ENCODE results near the gene ADIPOQ.
"Not testable (repeated sequence)": the region's sequence is repeated elsewhere in the genome, so short reads cannot be mapped to it uniquely, and the experiment has no call there.

ADIPOQ gene

DNA sequence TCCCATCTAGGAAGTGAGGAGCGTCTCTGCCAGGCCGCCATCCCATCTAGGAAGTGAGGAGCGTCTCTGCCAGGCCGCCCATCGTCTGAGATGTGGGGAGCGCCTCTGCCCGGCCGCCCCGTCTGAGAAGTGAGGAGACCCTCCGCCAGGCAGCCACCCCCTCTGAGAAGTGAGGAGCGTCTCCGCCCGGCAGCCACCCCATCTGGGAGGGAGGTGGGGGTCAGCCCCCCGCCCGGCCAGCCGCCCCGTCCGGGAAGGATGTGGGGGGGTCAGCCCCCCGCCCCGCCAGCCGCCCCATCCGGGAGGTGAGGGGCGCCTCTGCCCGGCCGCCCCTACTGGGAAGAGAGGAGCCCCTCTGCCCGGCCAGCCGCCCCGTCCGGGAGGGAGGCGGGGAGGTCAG is 31.3 kb downstream of the ADIPOQ start:
- DNase-seq: not testable (repeated sequence)

DNA sequence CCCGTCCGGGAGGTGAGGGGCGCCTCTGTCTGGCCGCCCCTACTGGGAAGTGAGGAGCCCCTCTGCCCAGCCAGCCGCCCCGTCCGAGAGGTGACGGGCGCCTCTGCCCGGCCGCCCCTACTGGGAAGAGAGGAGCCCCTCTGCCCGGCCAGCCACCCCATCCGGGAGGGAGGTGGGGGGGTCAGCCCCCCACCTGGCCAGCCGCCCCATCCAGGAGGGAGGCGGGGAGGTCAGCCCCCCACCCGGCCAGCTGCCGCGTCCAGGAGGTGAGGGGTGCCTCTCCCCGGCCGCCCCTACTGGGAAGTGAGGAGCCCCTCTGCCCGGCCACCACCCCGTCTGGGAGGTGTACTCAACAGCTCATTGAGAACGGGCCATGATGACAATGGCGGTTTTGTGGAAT is 31.7 kb downstream of the ADIPOQ start:
- not testable (repeated sequence) for DNase-seq

DNA sequence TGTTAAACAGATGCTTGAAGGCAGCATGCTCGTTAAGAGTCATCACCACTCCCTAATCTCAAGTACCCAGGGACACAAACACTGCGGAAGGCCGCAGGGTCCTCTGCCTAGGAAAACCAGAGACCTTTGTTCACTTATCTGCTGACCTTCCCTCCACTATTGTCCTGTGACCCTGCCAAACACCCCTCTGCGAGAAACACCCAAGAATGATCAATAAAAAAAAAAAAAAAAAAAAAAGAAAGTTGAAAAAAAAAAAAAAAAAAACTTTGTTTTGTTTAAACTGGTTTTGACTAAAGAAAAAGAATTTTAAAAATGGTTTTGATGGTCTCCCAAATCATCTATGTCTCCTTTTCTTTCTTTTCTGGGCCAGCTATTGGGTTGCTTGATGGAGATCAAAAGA is 32.3 kb downstream of the ADIPOQ start:
- not testable (repeated sequence) for DNase-seq

DNA sequence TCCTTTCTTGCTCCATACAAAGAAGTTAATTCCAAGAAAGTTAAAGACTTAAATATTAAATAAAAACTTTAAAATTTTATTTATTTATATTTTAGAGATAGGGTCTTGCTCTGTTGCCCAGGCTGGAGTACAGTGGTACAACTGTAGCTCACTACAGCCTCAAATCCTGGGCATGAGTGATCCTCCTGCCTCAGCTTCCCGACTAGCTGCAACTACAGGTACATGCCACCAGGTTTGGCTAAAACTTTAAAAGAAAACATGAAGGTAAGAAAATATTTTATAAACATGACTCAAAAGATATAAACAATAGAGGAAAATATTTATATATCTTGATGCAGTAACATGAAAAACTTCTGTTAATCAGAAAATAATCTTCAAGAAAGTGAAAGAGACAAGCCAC is 33.2 kb downstream of the ADIPOQ start:
- DNase-seq: no peak

DNA sequence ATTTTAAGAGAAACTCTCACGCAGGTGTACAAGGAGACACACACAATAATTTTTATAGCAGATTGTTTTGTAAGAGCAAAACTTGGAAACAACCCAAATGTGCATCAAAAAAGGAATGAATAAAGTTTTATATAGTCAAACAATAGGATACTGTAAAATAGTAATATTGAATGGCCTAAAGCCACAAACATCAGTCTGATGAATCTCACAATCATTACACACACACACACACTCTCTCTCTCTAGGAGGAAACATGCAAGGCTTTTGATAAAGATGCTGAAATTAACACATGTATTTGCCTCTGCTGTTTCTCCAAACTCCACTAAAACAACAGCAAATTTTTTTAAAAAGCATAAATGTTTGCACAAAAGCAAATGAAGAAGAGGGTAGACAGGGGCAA is 37.3 kb downstream of the ADIPOQ start:
- no peak for DNase-seq

DNA sequence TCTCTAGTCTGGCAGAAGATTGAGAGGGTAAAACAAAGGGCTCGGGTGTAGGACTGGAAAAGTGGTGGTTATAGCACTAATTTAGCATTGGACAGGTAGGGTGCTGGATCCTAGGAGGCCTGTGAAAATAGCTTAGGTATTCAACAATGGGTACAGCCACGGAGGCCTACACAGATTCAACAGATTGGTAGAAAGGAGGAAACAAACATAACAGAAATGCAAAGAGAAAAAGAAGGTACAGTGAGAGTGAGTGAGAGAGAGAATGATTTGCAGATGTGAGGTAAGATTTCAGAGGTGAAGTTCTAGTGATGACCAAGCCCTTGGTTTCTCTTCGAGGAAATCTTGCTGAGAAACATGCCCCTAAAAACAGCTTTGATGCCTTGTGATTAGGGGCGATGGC is 37.9 kb downstream of the ADIPOQ start:
- no peak for DNase-seq

DNA sequence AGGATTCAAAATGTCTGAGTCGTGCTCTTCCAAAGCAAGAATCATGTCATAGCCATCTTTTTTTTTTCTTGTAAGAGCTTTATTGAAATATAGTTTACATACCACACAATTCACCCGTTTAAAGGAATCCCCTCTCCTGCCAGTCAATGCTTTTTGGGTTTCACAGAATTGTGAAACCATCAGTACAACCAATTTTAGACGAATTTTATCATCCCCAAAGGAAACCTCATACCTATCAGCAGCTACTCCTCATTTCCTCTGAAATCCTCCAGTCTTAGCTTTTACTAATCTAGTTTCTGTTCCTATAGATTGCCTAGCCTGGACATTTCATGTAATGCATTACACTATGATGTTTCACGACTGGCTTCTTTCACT is 39.6 kb downstream of the ADIPOQ start:
- DNase-seq: no peak

DNA sequence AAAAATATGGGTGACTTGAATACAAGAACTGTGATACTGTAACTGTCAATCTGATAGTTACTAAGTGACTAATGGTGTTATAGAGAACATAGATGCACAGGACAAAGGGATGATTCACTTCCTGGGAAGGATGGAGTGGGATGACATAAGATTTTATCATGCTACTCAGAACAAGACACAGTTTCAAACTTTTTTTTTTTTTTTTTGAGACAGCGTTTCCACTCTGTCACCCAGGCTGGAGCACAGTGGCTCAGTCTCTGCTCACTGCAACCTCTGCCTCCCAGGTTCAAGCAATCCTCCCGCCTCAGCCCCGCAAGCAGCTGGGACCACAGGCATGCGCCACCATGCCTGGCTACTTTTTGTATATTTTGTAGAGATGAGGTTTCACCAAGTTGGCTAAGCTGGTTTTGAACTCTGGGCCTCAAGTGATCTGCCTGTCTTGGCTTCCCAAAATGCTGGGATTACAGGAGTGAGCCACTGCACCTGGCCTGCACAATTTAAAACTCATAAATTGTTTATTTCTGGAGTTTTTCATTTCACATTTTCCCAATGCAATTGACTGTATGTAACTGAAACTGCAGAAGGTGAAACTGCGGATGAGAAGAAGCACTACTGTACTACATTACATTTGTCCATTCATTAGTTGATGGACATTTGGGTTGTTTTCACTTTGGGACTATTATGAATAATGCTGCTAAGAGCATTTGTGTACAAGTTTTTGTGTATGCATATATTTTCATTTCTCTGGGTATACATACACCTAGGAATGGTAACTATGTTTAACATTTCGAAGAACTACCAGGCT is 40.6 kb downstream of the ADIPOQ start:
- DNase-seq: no peak

DNA sequence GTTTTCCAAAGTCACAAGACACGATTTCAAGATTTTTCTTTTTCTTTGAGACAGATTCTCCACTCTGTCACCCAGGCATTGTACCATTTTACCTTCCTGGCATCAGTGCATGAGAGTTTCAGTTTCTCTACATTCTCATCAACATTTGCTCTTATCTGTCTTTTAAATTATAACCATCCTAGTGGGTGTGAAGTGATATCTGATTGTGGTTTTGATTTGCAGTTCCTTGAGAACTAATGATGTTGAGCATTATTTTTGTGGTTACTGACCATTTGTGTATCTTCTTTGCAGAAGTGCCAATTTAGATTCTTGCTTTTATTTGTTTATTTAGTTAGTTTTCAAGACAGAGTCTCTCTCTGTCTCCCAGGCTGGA is 41.2 kb downstream of the ADIPOQ start:
- DNase-seq: no peak

DNA sequence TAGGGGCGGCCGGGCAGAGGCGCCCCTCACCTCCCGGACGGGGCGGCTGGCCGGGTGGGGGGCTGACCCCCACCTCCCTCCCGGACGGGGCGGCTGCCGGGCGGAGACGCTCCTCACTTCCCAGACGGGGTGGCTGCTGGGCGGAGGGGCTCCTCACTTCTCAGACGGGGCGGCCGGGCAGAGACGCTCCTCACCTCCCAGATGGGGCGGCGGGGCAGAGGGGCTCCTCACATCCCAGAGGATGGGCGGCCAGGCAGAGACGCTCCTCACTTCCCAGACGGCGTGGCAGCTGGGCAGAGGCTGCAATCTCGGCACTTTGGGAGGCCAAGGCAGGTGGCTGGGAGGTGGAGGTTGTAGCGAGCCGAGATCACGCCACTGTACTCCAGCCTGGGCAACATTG is 42.4 kb downstream of the ADIPOQ start:
- DNase-seq: not testable (repeated sequence)

DNA sequence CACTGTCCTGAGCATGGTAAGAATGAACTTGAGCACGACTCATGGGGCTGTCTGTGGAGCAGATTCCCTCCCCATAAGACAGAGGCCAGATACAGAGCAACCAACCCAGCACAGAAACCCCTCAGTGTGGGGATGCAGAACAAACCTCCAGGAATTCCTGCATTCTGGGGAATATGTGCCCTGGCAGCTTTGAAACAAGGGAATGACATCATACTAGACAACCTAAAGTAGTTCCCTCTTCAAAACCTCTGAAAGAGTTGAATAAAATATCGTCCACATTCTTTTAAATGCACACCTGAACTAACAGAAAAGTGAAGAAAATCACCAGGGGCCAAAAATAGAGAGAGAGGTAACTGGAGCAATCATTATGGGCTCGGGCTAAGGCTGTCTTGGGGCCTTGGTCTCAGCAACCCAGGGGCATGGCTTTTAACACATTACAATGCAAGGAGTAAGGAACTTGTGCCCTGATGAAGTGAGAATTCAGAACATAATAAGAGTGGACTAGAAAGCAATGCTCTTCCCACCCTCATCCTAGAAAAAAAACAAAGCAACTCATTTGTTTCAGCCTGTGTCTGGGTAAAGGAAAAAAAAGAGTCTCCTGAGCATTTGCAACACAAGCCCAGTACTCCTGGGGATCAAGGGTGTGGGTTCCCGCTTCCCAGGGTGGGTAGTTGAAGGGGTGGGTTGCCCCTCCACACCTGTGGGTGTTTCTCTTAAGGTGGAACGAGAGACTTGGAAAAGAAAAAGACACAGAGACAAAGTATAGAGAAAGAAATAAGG is 43.9 kb downstream of the ADIPOQ start:
- no peak for DNase-seq

DNA sequence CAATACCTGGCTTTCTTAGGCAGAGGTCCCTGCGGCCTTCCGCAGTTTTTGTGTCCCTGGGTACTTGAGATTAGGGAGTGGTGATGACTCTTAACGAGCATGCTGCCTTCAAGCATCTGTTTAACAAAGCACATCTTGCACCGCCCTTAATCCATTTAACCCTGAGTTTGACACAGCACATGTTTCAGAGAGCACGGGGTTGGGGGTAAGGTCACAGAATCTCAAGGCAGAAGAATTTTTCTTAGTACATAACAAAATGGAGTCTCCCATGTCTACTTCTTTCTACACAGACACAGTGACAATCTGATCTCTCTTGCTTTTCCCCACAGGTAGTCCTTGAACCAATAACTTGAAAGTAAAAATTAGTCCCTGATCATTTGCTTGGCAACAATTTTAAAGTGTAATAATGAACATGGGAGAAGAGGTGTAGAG is 45.0 kb downstream of the ADIPOQ start:
- not testable (repeated sequence) for DNase-seq

DNA sequence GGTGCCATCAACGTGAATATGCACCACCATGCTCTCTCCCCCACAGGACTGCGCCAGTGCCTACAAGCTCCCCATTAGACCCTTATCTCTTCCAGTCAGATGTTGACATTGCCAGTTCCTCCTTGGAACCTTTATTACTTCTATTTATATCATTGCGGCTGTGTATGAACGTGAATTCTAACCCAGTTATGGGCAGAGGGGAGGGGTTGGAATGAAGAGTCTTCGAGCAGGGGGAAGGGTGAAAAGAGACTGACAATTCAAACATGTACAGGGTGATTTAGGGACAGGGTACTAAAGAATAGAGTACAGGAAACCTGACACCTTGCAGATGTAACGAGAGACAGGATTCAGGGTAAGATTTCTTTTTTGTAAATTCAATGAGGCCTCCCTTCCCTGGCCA is 46.1 kb downstream of the ADIPOQ start:
- no peak for DNase-seq

DNA sequence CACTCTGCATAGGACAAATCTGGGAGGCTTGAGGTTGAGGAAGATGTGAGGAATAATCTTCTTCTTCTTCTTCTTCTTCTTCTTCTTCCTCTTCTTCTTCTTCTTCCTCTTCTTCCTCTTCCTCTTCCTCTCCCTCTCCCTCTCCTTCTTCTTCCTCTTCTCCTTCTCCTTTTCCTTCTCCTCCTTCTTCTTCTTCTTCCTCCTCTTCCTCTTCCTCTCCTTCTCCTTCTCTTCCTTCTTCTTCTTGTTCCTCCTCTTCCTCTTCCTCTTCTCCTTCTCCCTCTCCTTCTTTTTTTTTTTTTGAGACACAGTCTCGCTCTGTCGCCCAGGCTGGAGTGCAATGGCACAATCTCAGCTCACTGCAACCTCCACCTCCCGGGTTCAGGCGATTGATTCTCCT is 47.2 kb downstream of the ADIPOQ start:
- DNase-seq: not testable (repeated sequence)

DNA sequence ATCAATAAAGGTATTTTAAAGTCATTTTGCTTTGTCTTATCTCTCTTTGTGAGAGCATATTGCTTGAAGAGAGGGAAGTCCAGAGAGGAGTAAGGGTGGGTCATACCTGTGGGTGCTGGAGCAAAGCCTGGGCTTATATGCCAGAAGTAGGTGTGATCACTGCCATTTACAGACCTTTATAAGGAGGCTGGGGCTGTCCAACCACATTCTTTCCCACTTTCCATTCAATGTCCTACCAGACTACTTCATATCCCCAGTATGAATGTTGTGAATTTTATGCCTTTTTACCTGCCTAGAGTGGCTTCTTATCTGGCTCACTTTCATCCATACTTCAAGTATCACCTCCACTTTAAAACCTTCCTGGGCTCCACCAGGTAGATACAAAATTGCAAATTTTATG is 48.4 kb downstream of the ADIPOQ start:
- no peak for DNase-seq

DNA sequence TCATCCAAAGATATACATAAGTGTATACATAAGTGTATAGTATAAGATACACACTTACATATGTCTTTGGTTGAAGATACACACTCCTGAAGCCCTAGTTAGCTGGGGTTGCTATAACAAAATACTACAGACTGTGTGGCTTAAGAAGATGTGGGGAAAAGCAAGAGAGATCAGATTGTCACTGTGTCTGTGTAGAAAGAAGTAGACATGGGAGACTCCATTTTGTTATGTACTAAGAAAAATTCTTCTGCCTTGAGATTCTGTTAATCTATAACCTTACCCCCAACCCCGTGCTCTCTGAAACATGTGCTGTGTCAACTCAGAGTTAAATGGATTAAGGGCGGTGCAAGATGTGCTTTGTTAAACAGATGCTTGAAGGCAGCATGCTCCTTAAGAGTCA is 50.6 kb downstream of the ADIPOQ start:
- not testable (repeated sequence) for DNase-seq

DNA sequence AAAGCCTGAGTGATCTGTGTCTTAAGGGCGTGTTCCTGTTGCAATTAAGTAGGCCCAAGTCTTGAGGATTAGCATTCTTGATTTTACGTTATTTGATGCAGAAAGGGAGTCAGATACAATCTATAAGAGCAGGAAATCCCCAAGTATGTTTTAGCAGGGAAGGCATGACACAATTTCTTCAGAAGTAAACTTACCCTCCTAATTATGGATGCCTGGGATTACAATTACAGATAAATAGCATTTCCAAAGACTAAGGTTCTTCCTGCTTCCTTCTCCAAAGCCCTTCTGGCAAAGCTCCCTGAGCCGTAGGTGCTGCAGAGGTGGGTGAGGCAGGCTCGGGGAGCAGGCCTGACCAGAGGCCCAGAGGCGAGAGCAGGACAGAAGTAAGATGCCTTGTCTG is 52.9 kb downstream of the ADIPOQ start:
- no peak for DNase-seq

DNA sequence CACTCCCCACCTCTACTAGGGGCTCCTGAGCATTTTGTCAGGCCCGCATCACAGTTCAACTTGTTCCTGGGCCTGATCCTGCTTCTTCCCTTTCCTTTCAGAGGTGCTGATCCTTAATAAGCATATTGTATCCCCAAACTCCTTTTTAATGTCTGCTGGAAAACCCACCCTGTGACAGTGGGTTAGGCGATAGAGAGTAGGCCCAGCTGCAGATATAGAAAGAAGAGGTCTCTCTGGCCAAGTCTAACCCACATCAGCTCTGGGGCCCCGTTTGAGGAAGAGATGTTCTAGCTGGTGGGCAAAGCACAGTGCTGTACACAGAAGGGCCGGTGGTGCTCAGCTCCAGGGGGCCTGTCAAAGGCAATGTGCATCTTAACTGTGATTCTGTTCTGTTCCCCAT is 53.5 kb downstream of the ADIPOQ start:
- DNase-seq: no peak

DNA sequence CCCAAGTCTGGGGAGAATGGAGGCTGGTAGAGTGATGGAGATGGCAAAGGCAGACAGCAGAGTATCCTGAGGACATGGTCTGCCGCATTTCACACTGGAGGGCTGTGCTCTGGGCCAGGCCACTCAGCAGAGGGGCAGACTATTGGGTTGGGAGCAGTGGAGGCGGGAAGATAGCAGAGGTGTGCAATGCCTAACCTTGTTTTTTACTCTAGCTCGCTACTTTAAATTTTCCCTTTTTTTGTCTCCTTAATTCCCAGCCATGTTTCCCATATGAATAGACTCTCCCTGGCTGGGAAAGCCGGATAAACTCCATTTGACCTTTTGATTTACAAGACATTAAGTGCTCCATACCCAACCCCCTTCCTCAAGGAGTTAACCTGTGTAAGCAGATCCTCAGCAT is 54.4 kb downstream of the ADIPOQ start:
- no peak for DNase-seq

DNA sequence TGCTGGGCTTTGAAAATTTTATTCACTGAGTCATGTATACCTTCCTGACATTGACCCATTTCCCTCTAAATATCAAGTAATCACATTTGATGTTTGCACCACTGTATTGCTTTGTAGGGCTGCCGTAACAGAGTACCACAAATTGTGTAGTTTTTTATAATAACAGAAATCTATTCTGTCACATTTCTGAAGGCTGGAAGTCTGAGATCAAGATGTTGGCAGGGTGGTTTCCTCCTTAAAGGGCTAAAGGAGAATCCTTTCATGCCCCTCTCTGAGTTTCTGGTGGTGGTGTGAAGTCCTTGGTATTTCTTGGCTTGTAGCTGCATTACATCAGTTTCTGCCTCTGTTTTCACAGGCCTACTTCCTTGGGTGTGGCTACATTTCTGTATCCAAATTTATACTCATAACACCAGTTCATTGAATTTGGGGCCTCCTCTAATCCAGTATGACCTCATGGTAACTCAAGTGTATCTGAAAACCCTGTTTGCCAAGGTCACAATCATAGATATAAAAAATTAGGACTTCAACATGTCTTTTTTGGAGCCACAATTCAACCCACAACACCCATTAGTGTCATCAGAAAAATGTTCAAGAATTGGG is 58.7 kb downstream of the ADIPOQ start:
- DNase-seq: no peak

DNA sequence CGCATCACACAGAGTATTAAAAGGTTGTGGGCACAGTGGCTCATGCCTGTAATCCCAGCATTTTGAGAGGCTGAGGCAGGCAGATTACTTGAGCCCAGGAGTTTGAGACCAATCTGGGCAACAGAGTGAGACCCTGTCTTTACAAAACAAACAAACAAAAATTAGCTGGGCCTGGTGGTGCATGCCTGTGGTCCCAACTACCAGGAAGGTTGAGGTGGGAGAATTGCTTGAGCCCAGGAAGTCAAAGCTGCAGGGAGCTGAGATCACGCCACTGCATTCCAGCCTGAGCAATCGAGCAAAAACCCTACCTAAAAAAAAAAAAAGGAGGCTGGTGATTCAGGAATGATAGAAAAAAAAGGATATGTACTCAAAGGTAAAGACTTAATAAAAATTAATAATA is 59.6 kb downstream of the ADIPOQ start:
- no peak for DNase-seq

DNA sequence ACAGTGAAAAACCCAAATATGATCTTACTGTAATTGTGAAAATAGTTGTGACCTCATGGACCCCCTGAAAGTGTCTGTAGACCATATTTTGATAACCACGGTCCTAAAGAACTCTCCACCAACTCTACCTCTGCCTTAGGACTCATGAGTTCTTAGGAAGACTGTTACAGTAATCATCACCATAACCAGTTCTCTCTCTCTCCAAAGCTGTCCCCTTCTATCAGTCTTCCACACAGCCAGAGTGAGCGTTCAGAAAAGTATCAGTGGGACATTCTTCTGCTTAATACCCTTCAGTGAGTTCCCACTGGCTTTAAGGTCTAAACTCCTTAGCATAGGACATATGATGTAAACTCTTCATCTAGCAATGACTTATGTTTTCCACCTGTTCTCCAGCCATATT is 60.2 kb downstream of the ADIPOQ start:
- DNase-seq: no peak

DNA sequence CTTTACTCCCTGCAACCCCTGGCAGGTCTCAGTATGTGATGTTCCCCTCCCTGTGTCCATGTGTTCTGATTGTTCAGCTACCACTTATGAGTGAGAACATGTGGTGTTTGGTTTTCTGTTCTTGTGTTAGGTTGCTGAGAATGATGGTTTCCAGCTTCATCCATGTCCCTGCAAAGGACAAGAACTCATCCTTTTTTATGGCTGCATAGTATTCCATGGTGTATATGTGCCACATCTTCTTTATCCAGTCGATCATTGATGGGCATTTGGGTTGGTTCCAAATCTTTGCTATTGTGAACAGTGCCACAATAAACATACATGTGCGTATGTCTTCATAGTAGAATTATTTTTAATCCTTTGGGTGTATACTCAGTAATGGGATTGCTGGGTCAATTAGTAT is 61.2 kb downstream of the ADIPOQ start:
- DNase-seq: not testable (repeated sequence)

DNA sequence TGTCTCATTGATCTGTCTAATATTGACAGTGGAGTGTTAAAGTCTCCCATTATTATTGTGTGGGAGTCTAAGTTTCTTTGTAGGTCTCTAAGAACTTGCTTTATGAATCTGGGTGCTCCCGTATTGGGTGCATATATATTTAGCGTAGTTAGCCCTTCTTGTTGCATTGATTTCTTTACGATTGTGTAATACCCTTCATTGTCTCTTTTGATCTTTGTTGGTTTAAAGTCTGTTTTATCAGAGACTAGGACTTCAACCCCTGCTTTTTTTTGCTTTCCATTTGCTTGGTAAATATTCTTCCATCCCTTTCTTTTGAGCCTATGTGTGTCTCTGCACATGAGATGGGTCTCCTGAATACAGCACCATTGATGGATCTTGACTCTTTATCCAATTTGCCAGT is 64.6 kb downstream of the ADIPOQ start:
- DNase-seq: not testable (repeated sequence)

Data from femur (tissue), 1 donor.